GM10266 (cell line): ENCODE data around the gene SMO.

Experiments
- DNase-seq: peaks from one replicate; pipeline ENCODE4 v3.0.0; 2012; ENCODE audit errors: extremely low spot score
- TF ChIP-seq, protein P1 (sequence below): IDR thresholded peaks from 2 replicates; pipeline ENCODE4 v1.5.1; 2012; ENCODE audit warnings: mild to moderate bottlenecking, low read depth; ENCODE audit not compliant: control insufficient read depth, insufficient read depth; ENCODE audit errors: missing control alignments

SMO gene

DNA sequence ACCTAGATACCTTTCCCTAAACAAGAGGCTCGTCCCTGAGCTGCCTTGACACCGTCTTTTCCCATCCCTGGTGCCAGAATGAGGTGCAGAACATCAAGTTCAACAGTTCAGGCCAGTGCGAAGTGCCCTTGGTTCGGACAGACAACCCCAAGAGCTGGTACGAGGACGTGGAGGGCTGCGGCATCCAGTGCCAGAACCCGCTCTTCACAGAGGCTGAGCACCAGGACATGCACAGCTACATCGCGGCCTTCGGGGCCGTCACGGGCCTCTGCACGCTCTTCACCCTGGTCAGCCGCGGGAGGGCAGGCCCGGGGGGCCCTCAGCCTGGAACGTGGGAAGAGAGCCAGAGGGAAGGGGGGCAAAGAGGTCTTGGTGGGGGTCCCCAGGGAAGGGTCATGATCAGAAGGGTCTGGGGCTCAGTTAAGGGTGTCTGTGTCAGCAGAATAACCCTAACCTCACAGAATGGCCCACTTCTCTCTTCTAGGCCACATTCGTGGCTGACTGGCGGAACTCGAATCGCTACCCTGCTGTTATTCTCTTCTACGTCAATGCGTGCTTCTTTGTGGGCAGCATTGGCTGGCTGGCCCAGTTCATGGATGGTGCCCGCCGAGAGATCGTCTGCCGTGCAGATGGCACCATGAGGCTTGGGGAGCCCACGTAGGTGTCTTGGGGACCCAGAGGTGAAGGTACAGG lies 16.8 kb downstream of the SMO start:
- TF ChIP-seq, protein P1, sequence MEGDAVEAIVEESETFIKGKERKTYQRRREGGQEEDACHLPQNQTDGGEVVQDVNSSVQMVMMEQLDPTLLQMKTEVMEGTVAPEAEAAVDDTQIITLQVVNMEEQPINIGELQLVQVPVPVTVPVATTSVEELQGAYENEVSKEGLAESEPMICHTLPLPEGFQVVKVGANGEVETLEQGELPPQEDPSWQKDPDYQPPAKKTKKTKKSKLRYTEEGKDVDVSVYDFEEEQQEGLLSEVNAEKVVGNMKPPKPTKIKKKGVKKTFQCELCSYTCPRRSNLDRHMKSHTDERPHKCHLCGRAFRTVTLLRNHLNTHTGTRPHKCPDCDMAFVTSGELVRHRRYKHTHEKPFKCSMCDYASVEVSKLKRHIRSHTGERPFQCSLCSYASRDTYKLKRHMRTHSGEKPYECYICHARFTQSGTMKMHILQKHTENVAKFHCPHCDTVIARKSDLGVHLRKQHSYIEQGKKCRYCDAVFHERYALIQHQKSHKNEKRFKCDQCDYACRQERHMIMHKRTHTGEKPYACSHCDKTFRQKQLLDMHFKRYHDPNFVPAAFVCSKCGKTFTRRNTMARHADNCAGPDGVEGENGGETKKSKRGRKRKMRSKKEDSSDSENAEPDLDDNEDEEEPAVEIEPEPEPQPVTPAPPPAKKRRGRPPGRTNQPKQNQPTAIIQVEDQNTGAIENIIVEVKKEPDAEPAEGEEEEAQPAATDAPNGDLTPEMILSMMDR = no peak
- DNase-seq = no peak

GRCh38 chr7:129205987-129206785 lies 17.8 kb downstream of the SMO start:
- no peak for DNase-seq
- TF ChIP-seq, protein P1 = no peak

DNA sequence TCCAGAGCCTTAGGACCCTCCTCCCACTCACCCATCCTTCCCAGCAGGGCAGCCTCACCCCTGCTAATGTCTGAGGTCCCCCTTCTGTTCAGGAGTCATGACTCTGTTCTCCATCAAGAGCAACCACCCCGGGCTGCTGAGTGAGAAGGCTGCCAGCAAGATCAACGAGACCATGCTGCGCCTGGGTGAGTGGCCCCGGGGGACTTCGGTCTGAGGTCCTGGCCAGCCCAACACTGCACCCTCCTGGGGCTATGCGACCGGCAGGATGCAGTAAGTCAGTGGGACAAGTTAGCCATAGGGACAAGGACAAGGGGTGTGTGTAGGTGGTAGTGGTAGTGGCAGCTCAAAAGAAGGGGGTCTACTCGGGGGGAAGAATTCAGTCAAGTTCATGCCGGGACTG lies 20.2 kb downstream of the SMO start:
- TF ChIP-seq, protein P1 = no peak
- no peak for DNase-seq

DNA sequence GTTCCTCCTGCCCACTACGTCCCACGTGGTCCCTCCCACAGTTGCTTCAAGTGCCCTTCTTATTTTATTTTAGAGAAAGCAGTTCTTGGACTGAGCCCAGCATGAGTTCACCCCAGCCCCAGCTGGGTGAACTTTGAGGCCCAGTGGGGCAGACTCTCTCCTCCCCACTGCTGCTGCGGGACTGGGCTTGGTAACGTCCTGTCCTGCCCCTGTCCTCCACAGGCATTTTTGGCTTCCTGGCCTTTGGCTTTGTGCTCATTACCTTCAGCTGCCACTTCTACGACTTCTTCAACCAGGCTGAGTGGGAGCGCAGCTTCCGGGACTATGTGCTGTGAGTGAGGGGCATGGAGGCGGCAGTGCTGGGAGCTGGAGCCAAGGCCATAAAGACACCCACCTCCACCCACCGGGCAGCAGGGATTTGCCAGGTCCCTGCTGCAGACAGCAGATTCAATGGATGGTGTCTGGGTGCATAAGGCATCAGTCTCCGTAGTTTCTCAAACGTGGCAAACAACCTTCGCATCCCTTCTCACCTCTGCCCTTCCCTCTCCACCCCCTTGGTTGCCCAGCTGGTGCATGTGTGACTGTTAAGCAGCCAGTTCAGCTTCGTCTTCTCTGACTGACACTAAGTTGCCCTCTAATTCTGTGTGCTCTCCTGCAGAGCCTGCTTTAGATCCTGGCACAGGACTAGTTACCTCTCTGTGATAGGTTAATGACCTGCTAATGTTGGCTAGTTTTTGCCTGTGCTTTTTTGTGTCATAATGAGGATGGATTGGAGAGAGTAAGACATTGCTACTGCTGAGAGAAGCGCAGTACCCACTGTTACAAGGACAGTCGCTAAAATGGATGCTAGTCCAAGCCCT lies 20.9 kb downstream of the SMO start:
- TF ChIP-seq, protein P1 = no peak
- no peak for DNase-seq

DNA sequence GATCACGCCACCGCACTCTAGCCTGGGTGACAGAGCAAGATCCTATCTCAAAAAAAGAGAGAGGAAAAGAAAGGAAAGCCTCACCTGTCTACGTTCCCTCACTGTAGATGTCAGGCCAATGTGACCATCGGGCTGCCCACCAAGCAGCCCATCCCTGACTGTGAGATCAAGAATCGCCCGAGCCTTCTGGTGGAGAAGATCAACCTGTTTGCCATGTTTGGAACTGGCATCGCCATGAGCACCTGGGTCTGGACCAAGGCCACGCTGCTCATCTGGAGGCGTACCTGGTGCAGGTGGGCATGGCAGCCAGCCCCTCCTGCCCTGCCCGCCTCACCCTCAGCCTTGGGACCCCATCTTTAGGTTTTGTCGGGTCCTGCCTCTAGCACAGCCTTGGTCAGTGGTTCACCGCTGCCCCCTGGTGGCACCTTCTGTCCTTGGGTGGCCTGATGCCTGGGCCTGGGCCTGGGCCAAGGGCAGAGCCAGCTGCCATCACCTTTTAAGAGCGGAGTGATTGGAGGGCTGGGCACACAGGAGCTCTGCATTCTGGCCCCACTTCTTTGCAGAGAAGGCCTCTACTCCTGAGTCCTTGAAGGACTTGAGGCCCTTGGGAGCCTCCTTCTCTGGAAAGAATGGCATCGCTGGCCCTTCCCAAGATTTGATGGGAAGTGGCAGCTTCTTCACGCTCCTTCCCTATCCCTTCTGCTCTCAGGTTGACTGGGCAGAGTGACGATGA lies 22.0 kb downstream of the SMO start:
- peak; percentile 88 for DNase-seq
- TF ChIP-seq, protein P1 = peak; percentile 93

DNA sequence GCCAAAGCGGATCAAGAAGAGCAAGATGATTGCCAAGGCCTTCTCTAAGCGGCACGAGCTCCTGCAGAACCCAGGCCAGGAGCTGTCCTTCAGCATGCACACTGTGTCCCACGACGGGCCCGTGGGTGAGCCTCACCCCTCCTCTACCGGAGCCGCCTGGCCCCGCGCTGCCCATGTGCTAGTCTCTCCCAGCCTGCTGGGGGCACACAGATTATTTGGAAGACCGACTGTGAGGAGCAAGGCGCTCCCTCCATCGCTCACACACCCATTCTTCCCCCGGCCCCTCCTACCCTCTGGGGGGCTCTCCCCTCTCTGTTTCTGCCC lies 22.5 kb downstream of the SMO start:
- no peak for DNase-seq
- TF ChIP-seq, protein P1 = no peak
